OCI-LY7 (cell line): Measurements from ENCODE around the gene EIF2D. TPM values are rescaled to one million over a fixed set of nuclear protein-coding genes. Genes with fewer than 3 reads are reported as not detected.
A peak's percentile ranks its signal among the peaks of the same experiment; 100 is the strongest.

Experiments
- BruUV-seq: library from RNA; stranded (reverse); fragments of 400-500 nt; replicated peaks from 2 replicates; lab custom pipeline; 2021; lab: Mats Ljungman, UMichigan
- CTCF ChIA-PET: fragments of 300-600 bp; sonication (Branson Sonifier 250); formaldehyde crosslinking; loops from one replicate; lab custom pipeline; 2022; ENCODE audit warnings: antibody characterized with exemption; ENCODE audit not compliant: unreplicated experiment; lab: Charles Lee
- POLR2A ChIA-PET: fragments of 300-600 bp; sonication (Branson Sonifier 250); formaldehyde crosslinking; loops from one replicate; lab custom pipeline; 2022; ENCODE audit warnings: antibody characterized with exemption; lab: Charles Lee
- DNase-seq: peaks from one replicate; pipeline ENCODE4 v3.0.0-alpha.2; 2015; ENCODE audit warnings: low spot score
- H2AFZ ChIP-seq: fragments of 200-600 bp; sonication (generic), shearing (Covaris generic); 2 replicates; pipeline ENCODE4 v1.6.1; 2014; ENCODE audit warnings: mild to moderate bottlenecking, antibody characterized with exemption, low read length, moderate library complexity
- H3K27ac ChIP-seq: fragments of 200-600 bp; sonication (generic); 2 replicates; pipeline ENCODE4 v1.5.1; 2014; ENCODE audit warnings: mixed run types, low read depth, mild to moderate bottlenecking, moderate library complexity, low read length, inconsistent platforms; ENCODE audit not compliant: poor library complexity, severe bottlenecking
- H3K36me3 ChIP-seq: fragments of 200-600 bp; sonication (generic); 2 replicates; pipeline ENCODE4 v1.6.1; 2014; ENCODE audit warnings: mild to moderate bottlenecking, antibody characterized with exemption, low read length, moderate library complexity, mixed read lengths; ENCODE audit not compliant: insufficient read depth
- H3K4me1 ChIP-seq: fragments of 200-600 bp; sonication (generic); 2 replicates; pipeline ENCODE4 v1.5.1; 2014; ENCODE audit warnings: mild to moderate bottlenecking, low read length; ENCODE audit not compliant: insufficient read depth, poor library complexity, severe bottlenecking
- H3K4me2 ChIP-seq: fragments of 200-600 bp; sonication (generic); 2 replicates; pipeline ENCODE4 v1.6.1; 2014; ENCODE audit warnings: mild to moderate bottlenecking, low read length
- H3K4me3 ChIP-seq: fragments of 200-600 bp; sonication (generic); 2 replicates; pipeline ENCODE4 v1.5.1; 2014; ENCODE audit warnings: mild to moderate bottlenecking, low read depth, low read length; ENCODE audit not compliant: poor library complexity, severe bottlenecking
- H3K79me2 ChIP-seq: fragments of 200-600 bp; sonication (generic); 2 replicates; pipeline ENCODE4 v1.6.1; 2016; ENCODE audit warnings: low read depth, mild to moderate bottlenecking, low read length, moderate library complexity, mixed read lengths; ENCODE audit not compliant: insufficient read depth
- H3K9me2 ChIP-seq: fragments of 200-600 bp; sonication (generic); 2 replicates; pipeline ENCODE4 v1.6.1; 2016; ENCODE audit warnings: mild to moderate bottlenecking, low read length, mixed read lengths; ENCODE audit not compliant: insufficient read depth
- H3K9me3 ChIP-seq: fragments of 200-600 bp; sonication (generic); 2 replicates; pipeline ENCODE4 v1.6.1; 2014; ENCODE audit warnings: mild to moderate bottlenecking, mixed run types, low read length, mixed read lengths
- H4K20me1 ChIP-seq: fragments of 200-600 bp; sonication (generic); 2 replicates; pipeline ENCODE4 v1.6.1; 2014; ENCODE audit warnings: mild to moderate bottlenecking, antibody characterized with exemption, low read length, moderate library complexity, mixed read lengths; ENCODE audit not compliant: insufficient read depth
- CTCF ChIP-seq: fragments of 200-600 bp; sonication (generic); conservative IDR thresholded peaks from 2 replicates; pipeline ENCODE4 v1.5.1; 2014; ENCODE audit warnings: mild to moderate bottlenecking, antibody characterized with exemption, low read length, moderate library complexity, mixed read lengths
- EZH2phosphoT487 ChIP-seq: fragments of 200-600 bp; sonication (generic); IDR thresholded peaks from 2 replicates; pipeline ENCODE4 v1.6.1; 2018; ENCODE audit warnings: low read depth, borderline replicate concordance, mild to moderate bottlenecking, mixed run types, antibody characterized with exemption, low read length, moderate library complexity, mixed read lengths
- intact Hi-C: fragments of 100-400 bp; cut with micrococcal nuclease; formaldehyde crosslinking; loops from one replicate; pipeline ENCODE4 v1.10.0; 2022; ENCODE audit not compliant: unreplicated experiment
- total RNA-seq, 2 experiments: library from RNA; depleted of rRNA in 1 of 2; stranded (reverse); fragments of >200 nt in 1 of 2; shearing (Covaris generic) in 1 of 2; gene quantifications; 2 replicates each; pipeline ENCODE4 v1.2.3, GENCODE V29; 2014 to 2022

Gene EIF2D
- total RNA-seq, 2 experiments from 2014 or later, result 68.6 to 85.4 TPM

GRCh38 chr1:206637605-206638004 lies 25.3 kb upstream of the EIF2D start:
- peak overlapping the region; percentile 83 for H3K4me3 ChIP-seq
- H3K79me2 ChIP-seq, result peaks cover 14% of the 10 kb centered on the region; the same call in 1 of the 2 replicates
- no TSS peak for BruUV-seq
- intact Hi-C loops, result no loop called here
- peak overlapping the region; percentile 20 for H3K27ac ChIP-seq
- peak overlapping the region; percentile 0; the same call in 1 of the 2 replicates for H2AFZ ChIP-seq
- H3K36me3 ChIP-seq, result peaks cover 10% of the 10 kb centered on the region
- no peaks in the 10 kb centered on the region; the same call in 1 of the 2 replicates for H4K20me1 ChIP-seq
- POLR2A ChIA-PET, result interaction anchor here (0.6 to 2.1 kb wide), 6 partner anchors 11 to 819 kb away, joined by 3 to 8 read pairs (median 4); no protein-coding TSS in a partner anchor
- peak; percentile 18 for DNase-seq
- CTCF ChIA-PET, result no interaction called here
- H3K9me3 ChIP-seq, result no peaks in the 10 kb centered on the region
- H3K4me2 ChIP-seq, result peak overlapping the region; percentile 93
- TF ChIP-seq EZH2phosphoT487 (no peak), CTCF (no peak)
- no peaks in the 10 kb centered on the region for H3K9me2 ChIP-seq
- H3K4me1 ChIP-seq, result peaks cover 33% of the 10 kb centered on the region

- Histone ChIP-seq H3K9me3 (no peaks in the 10 kb centered on the region), H3K4me2 (peak overlapping the region; percentile 93), H2AFZ (no peak overlapping the region; the same call in 1 of the 2 replicates), H3K4me1 (peaks cover 33% of the 10 kb centered on the region), H3K9me2 (no peaks in the 10 kb centered on the region), H3K27ac (no peak overlapping the region), H4K20me1 (no peaks in the 10 kb centered on the region; the same call in 1 of the 2 replicates), H3K36me3 (peaks cover 10% of the 10 kb centered on the region), H3K4me3 (peak overlapping the region; percentile 83), H3K79me2 (peaks cover 14% of the 10 kb centered on the region; the same call in 1 of the 2 replicates)
- intact Hi-C loops, result no loop called here
- POLR2A ChIA-PET, result interaction anchor here (1.3 to 2.7 kb wide), 4 partner anchors 12 to 28 kb away, joined by 4 to 31 read pairs (median 8); no protein-coding TSS in a partner anchor
- TF ChIP-seq EZH2phosphoT487 (no peak), CTCF (no peak)
- CTCF ChIA-PET, result interaction anchor here (4.6 kb wide), 1 partner anchor 27 kb away, joined by 72 read pairs; no protein-coding TSS in a partner anchor
- BruUV-seq, result no TSS peak
- no peak for DNase-seq
Observed at GRCh38 chr1:206636671-206637070, 24.4 kb upstream of the EIF2D start.

- peak; percentile 35 for DNase-seq
- ChIA-PET POLR2A (interaction anchor here (1.2 to 2.7 kb wide), 6 partner anchors 11 to 71 kb away, joined by 5 to 31 read pairs (median 6); no protein-coding TSS in a partner anchor), CTCF (interaction anchor here (1.0 to 4.6 kb wide), 6 partner anchors 23 to 276 kb away, joined by 3 to 72 read pairs (median 7); no protein-coding TSS in a partner anchor)
- BruUV-seq, result no TSS peak
- Histone ChIP-seq H3K36me3 (peaks cover 9% of the 10 kb centered on the region), H3K79me2 (peaks cover 14% of the 10 kb centered on the region; the same call in 1 of the 2 replicates), H4K20me1 (no peaks in the 10 kb centered on the region; the same call in 1 of the 2 replicates), H3K4me2 (peak overlapping the region; percentile 93), H3K9me2 (no peaks in the 10 kb centered on the region), H3K9me3 (no peaks in the 10 kb centered on the region), H2AFZ (peak overlapping the region; percentile 78), H3K4me1 (peaks cover 38% of the 10 kb centered on the region), H3K27ac (peak overlapping the region; percentile 23), H3K4me3 (peak overlapping the region; percentile 83)
- intact Hi-C loops, result loop anchor here (2.0 kb wide), 1 partner anchor 91 kb away; no protein-coding TSS in a partner anchor
- TF ChIP-seq EZH2phosphoT487 (no peak), CTCF (no peak)
Observed at GRCh38 chr1:206635978-206636345, 23.7 kb upstream of the EIF2D start.
